WTC11 (cell line): ENCODE measurements around the gene COL5A1. TPM values are rescaled to one million over a fixed set of nuclear protein-coding genes. Genes with fewer than 3 reads are reported as not detected.

Experiments
- ATAC-seq: fragments of 200-7000 bp; cut with Tn5 transposase; 2 replicates; pipeline ENCODE4 v1.10.0; 2021; ENCODE audit warnings: mild to moderate bottlenecking, moderate library complexity
- CTCF ChIA-PET: fragments of 300-600 bp; sonication (Branson Sonifier 250); formaldehyde crosslinking; loops from one replicate; lab custom pipeline; 2021; ENCODE audit warnings: antibody characterized with exemption; lab: Charles Lee
- POLR2A ChIA-PET: fragments of 350-600 bp; sonication (Branson Sonifier 250); formaldehyde crosslinking; loops from one replicate; lab custom pipeline; 2021; ENCODE audit warnings: antibody characterized with exemption; lab: Charles Lee
- DNase-seq: peaks from one replicate; pipeline ENCODE4 v3.0.0; 2021; ENCODE audit warnings: low spot score
- H3K27ac Mint-ChIP-seq: 2 replicates; pipeline ENCODE4 v1.8.0; 2021; ENCODE audit warnings: mixed read lengths
- H3K27me3 Mint-ChIP-seq: 2 replicates; pipeline ENCODE4 v1.8.0; 2021; ENCODE audit warnings: low read depth, mild to moderate bottlenecking, moderate library complexity, mixed read lengths
- H3K36me3 Mint-ChIP-seq: 2 replicates; pipeline ENCODE4 v1.8.0; 2021; ENCODE audit warnings: mixed read lengths
- H3K4me1 Mint-ChIP-seq: 2 replicates; pipeline ENCODE4 v1.8.0; 2022; ENCODE audit warnings: mixed read lengths
- H3K4me3 Mint-ChIP-seq: 2 replicates; pipeline ENCODE4 v1.8.0; 2021; ENCODE audit warnings: mild to moderate bottlenecking, moderate library complexity, mixed read lengths
- H3K9me3 Mint-ChIP-seq: 2 replicates; pipeline ENCODE4 v1.8.0; 2021; ENCODE audit warnings: mixed read lengths
- ARID4B ChIP-seq: sonication (generic); formaldehyde crosslinking; IDR thresholded peaks from 2 replicates; pipeline ENCODE4 v1.8.0; 2023; ENCODE audit warnings: missing genetic modification reagents, mild to moderate bottlenecking, borderline replicate concordance
- ATF3 ChIP-seq: sonication (generic); formaldehyde crosslinking; conservative IDR thresholded peaks from 2 replicates; pipeline ENCODE4 v1.8.1; 2022; ENCODE audit warnings: mild to moderate bottlenecking, missing genetic modification reagents
- CBFB ChIP-seq: sonication (generic); formaldehyde crosslinking; IDR thresholded peaks from 2 replicates; pipeline ENCODE4 v1.8.1; 2022; ENCODE audit warnings: mild to moderate bottlenecking, low read depth, missing genetic modification reagents
- CDX4 ChIP-seq: fragments of 250-450 bp; sonication (Bioruptor Pico); IDR thresholded peaks from 2 replicates; pipeline ENCODE4 v1.9.0; 2021; ENCODE audit warnings: moderate library complexity, mild to moderate bottlenecking, inconsistent platforms, borderline replicate concordance
- ERG ChIP-seq: fragments of 250-450 bp; sonication (Bioruptor Pico); IDR thresholded peaks from 2 replicates; pipeline ENCODE4 v1.8.0; 2021; ENCODE audit warnings: mild to moderate bottlenecking
- ETV6 ChIP-seq: sonication (generic); formaldehyde crosslinking; IDR thresholded peaks from 2 replicates; pipeline ENCODE4 v1.8.1; 2022; ENCODE audit warnings: mild to moderate bottlenecking, missing genetic modification reagents
- FOXP1 ChIP-seq: sonication (generic); formaldehyde crosslinking; IDR thresholded peaks from 2 replicates; pipeline ENCODE4 v1.8.0; 2022; ENCODE audit warnings: missing genetic modification reagents, mild to moderate bottlenecking, moderate library complexity, borderline replicate concordance
- JAZF1 ChIP-seq: fragments of 250-450 bp; sonication (Bioruptor Pico); IDR thresholded peaks from 2 replicates; pipeline ENCODE4 v1.9.0; 2021; ENCODE audit warnings: moderate library complexity, mild to moderate bottlenecking, inconsistent platforms
- PREB ChIP-seq: sonication (generic); formaldehyde crosslinking; IDR thresholded peaks from 2 replicates; pipeline ENCODE4 v1.8.1; 2022; ENCODE audit warnings: mild to moderate bottlenecking, missing genetic modification reagents, moderate library complexity, borderline replicate concordance
- SMAD3 ChIP-seq: sonication (generic); formaldehyde crosslinking; IDR thresholded peaks from 2 replicates; pipeline ENCODE4 v1.8.0; 2022; ENCODE audit warnings: missing genetic modification reagents, mild to moderate bottlenecking, borderline replicate concordance
- SOX15 ChIP-seq: fragments of 250-450 bp; sonication (Bioruptor Pico); IDR thresholded peaks from 2 replicates; pipeline ENCODE4 v1.9.0; 2021; ENCODE audit warnings: mild to moderate bottlenecking
- TCF7 ChIP-seq: sonication (generic); formaldehyde crosslinking; IDR thresholded peaks from 2 replicates; pipeline ENCODE4 v1.8.0; 2022; ENCODE audit warnings: mild to moderate bottlenecking, low read depth, missing genetic modification reagents, moderate library complexity
- USF2 ChIP-seq: sonication (generic); formaldehyde crosslinking; IDR thresholded peaks from 2 replicates; pipeline ENCODE4 v1.8.1; 2023; ENCODE audit warnings: mild to moderate bottlenecking, missing genetic modification reagents, moderate library complexity
- ZMAT4 ChIP-seq: fragments of 250-450 bp; sonication (Bioruptor Pico); IDR thresholded peaks from 2 replicates; pipeline ENCODE4 v1.9.0; 2021; ENCODE audit warnings: mild to moderate bottlenecking
- ZNF121 ChIP-seq: sonication (generic); formaldehyde crosslinking; IDR thresholded peaks from 2 replicates; pipeline ENCODE4 v1.8.0; 2023; ENCODE audit warnings: missing genetic modification reagents
- ZNF317 ChIP-seq: sonication (generic); formaldehyde crosslinking; IDR thresholded peaks from 2 replicates; pipeline ENCODE4 v1.8.1; 2023; ENCODE audit warnings: low read depth, mild to moderate bottlenecking, moderate library complexity, missing genetic modification reagents, borderline replicate concordance
- ZNF671 ChIP-seq: fragments of 250-450 bp; sonication (Bioruptor Pico); IDR thresholded peaks from 2 replicates; pipeline ENCODE4 v1.8.0; 2021; ENCODE audit warnings: mild to moderate bottlenecking
- total RNA-seq: library from RNA; stranded (reverse); gene quantifications from 3 replicates; pipeline ENCODE4 v1.2.3, GENCODE V29; 2021

Gene COL5A1
- total RNA-seq, 1 experiment from 2014 or later = 13.5 TPM

- no peak for DNase-seq
- POLR2A ChIA-PET = no interaction called here
- ATAC-seq = no peak
- TF ChIP-seq TCF7 = no peak
- TF ChIP-seq ZNF121 (CRISPR knock-in tag) = no peak
- TF ChIP-seq SMAD3 = no peak
- no peak for TF ChIP-seq CDX4 (CRISPR knock-in tag)
- no peak for TF ChIP-seq SOX15 (CRISPR knock-in tag)
- no peak for TF ChIP-seq ETV6 (CRISPR knock-in tag)
- TF ChIP-seq CBFB (CRISPR knock-in tag) = no peak
- no peak for TF ChIP-seq ZMAT4
- TF ChIP-seq ZNF671 (CRISPR knock-in tag) = no peak
- no peak for TF ChIP-seq ERG
- Mint-ChIP-seq H3K4me3 (no peak overlapping the region), H3K27me3 (no peaks in the 10 kb centered on the region), H3K27ac (no peak overlapping the region), H3K4me1 (no peaks in the 10 kb centered on the region), H3K9me3 (no peaks in the 10 kb centered on the region), H3K36me3 (no peaks in the 10 kb centered on the region)
- CTCF ChIA-PET = interaction anchor here (2.4 kb wide), 1 partner anchor 63 kb away, joined by 10 read pairs; no protein-coding TSS in a partner anchor
Measured at GRCh38 chr9:134841180-134841904, 199.7 kb downstream of the COL5A1 start.

GRCh38 chr9:134842321-134842720 is 200.7 kb downstream of the COL5A1 start:
- H3K4me3 Mint-ChIP-seq = no peak overlapping the region
- no peak for DNase-seq
- TF ChIP-seq USF2 (CRISPR knock-in tag) (0 out of 2 replicates have a peak, but pooled peaks have one; percentile 21), ATF3 (CRISPR knock-in tag) (no peak)
- no peak for ATAC-seq
- H3K27me3 Mint-ChIP-seq = no peaks in the 10 kb centered on the region
- POLR2A ChIA-PET = no interaction called here
- no peaks in the 10 kb centered on the region for H3K4me1 Mint-ChIP-seq
- H3K36me3 Mint-ChIP-seq = no peaks in the 10 kb centered on the region
- H3K9me3 Mint-ChIP-seq = no peaks in the 10 kb centered on the region
- CTCF ChIA-PET = no interaction called here
- no peak overlapping the region for H3K27ac Mint-ChIP-seq

- no peak overlapping the region for H3K4me3 Mint-ChIP-seq
- TF ChIP-seq ZNF317 (CRISPR knock-in tag) = no peak
- no peak for TF ChIP-seq ARID4B (CRISPR knock-in tag)
- TF ChIP-seq JAZF1 = no peak
- no peak for TF ChIP-seq FOXP1 (CRISPR knock-in tag)
- no peak for TF ChIP-seq ZMAT4
- no peak for TF ChIP-seq PREB
- TF ChIP-seq, all 79 proteins: peak for 0
- no peaks in the 10 kb centered on the region for H3K27me3 Mint-ChIP-seq
- DNase-seq (no peak), ATAC-seq (no peak)
- no peaks in the 10 kb centered on the region for H3K9me3 Mint-ChIP-seq
- no peak overlapping the region for H3K27ac Mint-ChIP-seq
- H3K4me1 Mint-ChIP-seq = no peaks in the 10 kb centered on the region
- no peaks in the 10 kb centered on the region for H3K36me3 Mint-ChIP-seq
- ChIA-PET CTCF (no interaction called here), POLR2A (no interaction called here)
Measured at GRCh38 chr9:134843740-134844139, 202.1 kb downstream of the COL5A1 start.
